Fibroblast of villous mesenchyme (primary cell): ENCODE data around the gene SLC6A14. TPM values are rescaled to one million over a fixed set of nuclear protein-coding genes. Genes with fewer than 3 reads are reported as not detected.

Source experiments
- DNase-seq: peaks from one replicate; pipeline ENCODE4 v3.0.0-alpha.2; 2010; ENCODE audit warnings: low read depth
- H3K4me3 ChIP-seq: 2 replicates; pipeline ENCODE4 v1.5.1; 2011; ENCODE audit warnings: low read depth, mild to moderate bottlenecking, low read length
- CTCF ChIP-seq: IDR thresholded peaks from 2 replicates; pipeline ENCODE4 v1.5.1; 2012; ENCODE audit warnings: low read depth, mild to moderate bottlenecking, low read length; ENCODE audit not compliant: insufficient read depth
- total RNA-seq: library from RNA; depleted of rRNA; stranded (reverse); fragments of >200 nt; gene quantifications from 2 replicates; pipeline ENCODE4 v1.2.3, GENCODE V29; 2012

The SLC6A14 gene, protein sequence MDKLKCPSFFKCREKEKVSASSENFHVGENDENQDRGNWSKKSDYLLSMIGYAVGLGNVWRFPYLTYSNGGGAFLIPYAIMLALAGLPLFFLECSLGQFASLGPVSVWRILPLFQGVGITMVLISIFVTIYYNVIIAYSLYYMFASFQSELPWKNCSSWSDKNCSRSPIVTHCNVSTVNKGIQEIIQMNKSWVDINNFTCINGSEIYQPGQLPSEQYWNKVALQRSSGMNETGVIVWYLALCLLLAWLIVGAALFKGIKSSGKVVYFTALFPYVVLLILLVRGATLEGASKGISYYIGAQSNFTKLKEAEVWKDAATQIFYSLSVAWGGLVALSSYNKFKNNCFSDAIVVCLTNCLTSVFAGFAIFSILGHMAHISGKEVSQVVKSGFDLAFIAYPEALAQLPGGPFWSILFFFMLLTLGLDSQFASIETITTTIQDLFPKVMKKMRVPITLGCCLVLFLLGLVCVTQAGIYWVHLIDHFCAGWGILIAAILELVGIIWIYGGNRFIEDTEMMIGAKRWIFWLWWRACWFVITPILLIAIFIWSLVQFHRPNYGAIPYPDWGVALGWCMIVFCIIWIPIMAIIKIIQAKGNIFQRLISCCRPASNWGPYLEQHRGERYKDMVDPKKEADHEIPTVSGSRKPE
- total RNA-seq: not detected in 2 replicates

GRCh38 chrX:116436358-116436816 lies at the start of gene SLC6A14:
Gene SLC6A14 (plus strand): TSS chrX:116436606. CDS start chrX:116436710, 104 bp downstream.
- TF ChIP-seq CTCF: no peak
- no peak for DNase-seq
- no peak within 1 kb of the TSS for H3K4me3 ChIP-seq

- no peak for DNase-seq
- H3K4me3 ChIP-seq: no peak overlapping the region
- no peak for TF ChIP-seq CTCF
Observed at GRCh38 chrX:116395752-116396151, 40.7 kb upstream of the SLC6A14 start.

GRCh38 chrX:116399681-116400080 lies 36.7 kb upstream of the SLC6A14 start:
- no peak overlapping the region for H3K4me3 ChIP-seq
- TF ChIP-seq CTCF: no peak
- DNase-seq: no peak

GRCh38 chrX:116409219-116409618 lies 27.2 kb upstream of the SLC6A14 start:
- no peak for DNase-seq
- no peak for TF ChIP-seq CTCF

DNA sequence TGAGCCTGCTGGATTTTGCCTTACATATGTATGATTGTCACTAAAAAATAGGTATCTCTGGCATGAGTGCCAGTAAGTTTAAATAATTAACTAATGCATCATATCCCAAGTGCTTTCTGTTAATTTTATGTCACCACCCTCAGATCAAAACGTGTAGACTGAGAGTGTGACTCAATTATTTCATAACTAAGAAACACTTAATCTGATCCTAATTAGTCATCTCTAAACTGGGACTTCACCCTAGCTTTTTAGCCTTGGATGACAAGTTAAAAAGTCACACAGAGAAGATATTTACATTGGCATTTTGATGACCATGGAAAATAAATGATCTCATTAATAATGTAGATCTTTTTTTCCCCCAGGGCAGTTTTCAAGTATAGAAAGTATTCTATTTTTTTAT lies 23.1 kb upstream of the SLC6A14 start:
- no peak overlapping the region for H3K4me3 ChIP-seq
- no peak for DNase-seq
- no peak for TF ChIP-seq CTCF

More at GRCh38 chrX:116409219-116409618, 27.2 kb upstream of the SLC6A14 start:
- H3K4me3 ChIP-seq: no peak overlapping the region

DNA sequence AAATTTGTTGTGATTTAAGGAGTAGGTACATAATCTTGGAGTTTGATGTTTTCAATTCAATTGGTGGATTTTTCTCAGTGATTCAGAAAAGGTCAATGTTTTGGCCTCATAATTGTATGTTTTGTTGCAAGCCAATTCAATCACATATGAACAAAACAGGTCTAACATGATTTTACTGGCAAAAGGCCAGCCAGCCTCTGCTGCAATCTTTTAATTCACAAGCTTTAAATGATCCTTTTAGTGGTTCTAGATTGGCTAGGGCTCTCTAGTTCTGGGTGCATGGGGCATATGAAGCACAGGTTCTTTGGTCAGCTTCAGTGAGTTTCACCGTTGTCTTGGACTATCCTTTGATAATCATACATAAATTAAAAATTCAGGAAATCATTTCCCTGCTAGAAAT lies 19.2 kb upstream of the SLC6A14 start:
- no peak overlapping the region for H3K4me3 ChIP-seq
- DNase-seq: no peak
- TF ChIP-seq CTCF: no peak

- DNase-seq: no peak
- no peak overlapping the region for H3K4me3 ChIP-seq
- TF ChIP-seq CTCF: no peak
Observed at GRCh38 chrX:116417968-116418367, 18.4 kb upstream of the SLC6A14 start.
